ENCODE results near the gene STPG2.
A peak's percentile ranks its signal among the peaks of the same experiment; 100 is the strongest.

Gene STPG2

DNA sequence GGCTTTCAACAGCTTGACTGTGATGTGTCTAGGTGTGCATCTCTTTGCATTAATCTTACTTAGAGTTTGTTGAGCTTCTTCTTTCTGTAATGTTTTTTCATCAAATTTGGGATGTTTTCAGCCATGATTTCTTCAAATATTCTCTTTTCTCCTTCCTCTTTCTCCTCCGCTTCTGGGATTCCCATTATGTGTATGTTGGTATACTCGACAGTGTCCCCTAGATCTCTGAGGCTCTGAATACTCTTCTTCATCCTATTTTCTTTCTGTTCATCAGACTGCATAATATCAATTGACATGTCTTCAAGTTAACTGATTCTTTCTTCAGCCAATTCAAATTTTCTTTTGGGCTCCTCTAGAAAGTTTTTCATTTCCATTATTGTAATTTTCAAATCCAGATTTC lies 25.9 kb downstream of the STPG2 start:
- H3K36me3 Mint-ChIP-seq, result no peaks in the 10 kb centered on the region
- no peak overlapping the region for H3K27ac Mint-ChIP-seq
- no peak for DNase-seq
- H3K27me3 Mint-ChIP-seq, result no peaks in the 10 kb centered on the region
- no peak overlapping the region for H3K4me3 Mint-ChIP-seq
- no peaks in the 10 kb centered on the region for H3K4me1 Mint-ChIP-seq
- H3K9me3 Mint-ChIP-seq, result peaks cover 4% of the 10 kb centered on the region
- CTCF ChIA-PET, result no interaction called here

DNA sequence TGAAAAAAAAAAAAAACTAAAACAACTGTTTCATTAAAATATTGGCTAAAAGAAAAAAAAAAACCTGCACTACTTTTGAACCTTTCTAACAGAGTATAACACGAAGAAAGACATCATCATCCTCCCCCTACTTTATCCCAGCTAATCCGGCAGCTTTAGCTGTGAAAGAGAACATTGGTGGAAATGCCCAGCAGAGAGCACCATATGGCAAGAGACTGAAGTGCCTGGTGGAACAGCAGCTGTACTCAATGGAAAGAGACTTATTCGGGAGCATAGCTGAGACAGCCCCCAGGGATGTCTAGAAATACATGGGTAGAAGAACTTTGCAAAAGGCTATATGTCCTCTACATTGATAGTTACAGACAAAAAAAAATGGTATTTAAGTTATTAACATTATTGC lies 30.3 kb downstream of the STPG2 start:
- peaks cover 4% of the 10 kb centered on the region for H3K9me3 Mint-ChIP-seq
- no peak overlapping the region for H3K4me3 Mint-ChIP-seq
- no peaks in the 10 kb centered on the region for H3K4me1 Mint-ChIP-seq
- peak; percentile 25 for DNase-seq
- peaks cover 4% of the 10 kb centered on the region for H3K27me3 Mint-ChIP-seq
- H3K27ac Mint-ChIP-seq, result no peak overlapping the region
- no peaks in the 10 kb centered on the region for H3K36me3 Mint-ChIP-seq
- CTCF ChIA-PET, result interaction anchor here (1.3 kb wide), 1 partner anchor 8 kb away, joined by 6 read pairs; no protein-coding TSS in a partner anchor

DNA sequence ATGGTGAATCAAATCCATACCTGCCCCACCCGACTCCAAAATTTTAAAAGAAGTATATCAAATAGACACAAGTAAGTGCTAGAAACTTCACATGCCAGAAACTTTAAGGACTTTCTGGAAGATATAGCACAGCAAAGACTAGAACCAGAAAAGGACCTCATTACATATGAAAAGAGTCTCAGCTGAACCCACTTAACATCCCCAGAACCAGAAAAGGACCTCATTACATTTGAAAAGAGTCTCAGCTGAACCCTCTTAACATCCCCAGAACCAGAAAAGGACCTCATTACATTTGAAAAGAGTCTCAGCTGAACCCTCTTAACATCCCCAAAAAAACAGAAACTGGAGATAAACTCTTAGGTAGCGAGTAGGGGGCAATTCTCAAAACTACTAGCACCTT lies 32.3 kb downstream of the STPG2 start:
- no peak overlapping the region for H3K27ac Mint-ChIP-seq
- H3K27me3 Mint-ChIP-seq, result peaks cover 4% of the 10 kb centered on the region
- CTCF ChIA-PET, result no interaction called here
- no peak for DNase-seq
- no peaks in the 10 kb centered on the region for H3K36me3 Mint-ChIP-seq
- H3K9me3 Mint-ChIP-seq, result no peaks in the 10 kb centered on the region
- no peak overlapping the region for H3K4me3 Mint-ChIP-seq
- H3K4me1 Mint-ChIP-seq, result no peaks in the 10 kb centered on the region

DNA sequence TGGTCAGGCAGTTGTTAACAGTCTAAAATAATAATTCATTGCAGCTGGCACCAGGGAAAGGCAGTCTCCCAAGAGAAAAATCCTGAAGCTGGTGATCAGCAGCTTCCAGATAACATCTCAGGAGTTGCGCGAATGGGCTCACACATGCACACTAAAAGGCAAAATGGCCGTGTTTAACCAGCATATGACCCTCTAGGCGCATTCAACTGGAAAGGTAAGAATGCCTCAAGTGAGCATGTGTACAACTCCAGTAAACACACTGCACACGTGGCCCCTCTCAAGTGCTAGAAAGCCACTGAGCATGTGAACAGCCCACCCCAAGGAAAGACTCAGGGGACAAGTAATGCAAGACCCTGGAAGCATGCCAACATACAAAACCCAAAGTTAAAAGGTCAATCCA lies 33.1 kb downstream of the STPG2 start:
- H3K4me1 Mint-ChIP-seq, result no peaks in the 10 kb centered on the region
- H3K4me3 Mint-ChIP-seq, result no peak overlapping the region
- H3K27me3 Mint-ChIP-seq, result peaks cover 4% of the 10 kb centered on the region
- no peaks in the 10 kb centered on the region for H3K36me3 Mint-ChIP-seq
- H3K9me3 Mint-ChIP-seq, result no peaks in the 10 kb centered on the region
- CTCF ChIA-PET, result no interaction called here
- DNase-seq, result no peak
- H3K27ac Mint-ChIP-seq, result no peak overlapping the region

DNA sequence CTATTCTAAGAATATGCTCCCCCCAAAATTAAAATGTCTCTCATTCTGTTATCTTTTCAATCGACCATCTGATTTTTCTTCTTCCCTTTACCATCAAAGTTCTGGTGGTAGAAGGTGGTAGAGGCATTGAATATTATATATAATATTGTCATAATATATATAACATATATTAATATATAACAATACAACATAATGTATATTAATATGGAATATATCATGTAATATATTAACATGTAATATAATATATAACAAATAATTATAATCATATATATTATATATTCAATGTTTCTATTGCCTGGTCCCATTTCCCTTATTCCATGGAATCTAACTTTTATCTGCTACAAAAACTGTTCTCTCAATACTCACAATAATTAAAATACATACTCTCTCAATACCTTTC lies 40.6 kb downstream of the STPG2 start:
- H3K9me3 Mint-ChIP-seq, result no peaks in the 10 kb centered on the region
- H3K4me1 Mint-ChIP-seq, result no peaks in the 10 kb centered on the region
- H3K4me3 Mint-ChIP-seq, result no peak overlapping the region
- H3K27ac Mint-ChIP-seq, result no peak overlapping the region
- DNase-seq, result no peak
- CTCF ChIA-PET, result no interaction called here
- H3K27me3 Mint-ChIP-seq, result no peaks in the 10 kb centered on the region
- no peaks in the 10 kb centered on the region for H3K36me3 Mint-ChIP-seq

DNA sequence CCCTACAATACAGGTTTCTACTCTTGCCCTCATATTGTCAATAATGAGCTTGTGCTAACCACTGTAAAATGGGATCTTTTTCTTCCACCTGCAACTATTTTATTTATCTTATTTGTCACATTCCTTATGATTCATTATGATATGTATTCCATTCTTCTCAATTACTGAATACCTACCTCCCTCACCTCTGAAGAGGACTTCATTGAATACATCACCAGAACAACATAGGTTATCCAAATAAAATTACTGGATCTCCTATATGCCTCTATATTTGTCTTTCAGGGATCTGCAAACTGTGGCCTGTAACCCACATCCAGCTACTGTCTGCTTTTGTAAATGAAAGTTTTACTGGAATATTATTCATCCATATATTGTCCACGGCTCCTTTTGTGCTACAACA lies 41.3 kb downstream of the STPG2 start:
- DNase-seq, result no peak
- Mint-ChIP-seq H3K36me3 (no peaks in the 10 kb centered on the region), H3K27ac (no peak overlapping the region), H3K4me1 (no peaks in the 10 kb centered on the region), H3K27me3 (no peaks in the 10 kb centered on the region), H3K4me3 (no peak overlapping the region), H3K9me3 (no peaks in the 10 kb centered on the region)
- CTCF ChIA-PET, result no interaction called here

DNA sequence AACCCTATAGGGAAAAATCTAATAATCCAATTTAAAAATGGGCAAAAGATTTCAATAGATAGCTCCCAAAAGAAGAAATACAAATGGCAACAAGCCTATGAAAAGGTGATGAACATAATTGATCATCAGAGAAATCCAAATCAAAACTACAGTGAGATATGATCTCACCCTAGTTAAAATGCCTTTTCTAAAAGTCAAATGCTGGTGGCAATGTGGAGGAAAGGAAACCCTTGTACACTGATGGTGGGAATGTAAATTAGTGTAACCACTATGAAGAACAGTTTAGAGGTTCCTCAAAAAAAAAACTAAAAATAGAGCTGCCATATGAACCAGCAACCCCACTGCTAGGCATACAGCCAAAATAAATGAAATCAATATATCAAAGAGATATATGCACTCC lies 44.5 kb downstream of the STPG2 start:
- CTCF ChIA-PET, result no interaction called here
- H3K27me3 Mint-ChIP-seq, result no peaks in the 10 kb centered on the region
- DNase-seq, result no peak
- H3K36me3 Mint-ChIP-seq, result no peaks in the 10 kb centered on the region
- no peak overlapping the region for H3K27ac Mint-ChIP-seq
- peaks cover 4% of the 10 kb centered on the region for H3K9me3 Mint-ChIP-seq
- H3K4me3 Mint-ChIP-seq, result no peak overlapping the region
- H3K4me1 Mint-ChIP-seq, result no peaks in the 10 kb centered on the region

DNA sequence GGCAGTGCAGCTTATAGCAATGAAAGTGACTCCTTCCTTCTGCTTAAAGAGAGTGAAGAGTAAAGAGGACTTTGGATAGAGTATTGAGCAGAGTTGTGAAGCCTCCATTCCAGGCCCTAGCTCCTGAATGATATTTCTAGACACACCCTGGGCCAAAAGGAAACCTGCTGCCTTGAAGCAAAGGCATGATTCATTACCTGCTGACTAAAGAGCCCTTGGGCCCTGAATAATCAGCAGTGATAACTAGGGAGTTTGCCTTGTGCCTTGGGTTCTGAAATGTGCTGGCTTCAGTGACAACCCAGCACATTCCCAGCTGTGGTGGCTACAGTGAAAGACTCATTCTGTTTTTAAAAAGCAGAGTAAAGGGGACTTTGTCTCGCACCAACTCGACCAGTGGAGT lies 49.2 kb downstream of the STPG2 start:
- no peak for DNase-seq
- no peaks in the 10 kb centered on the region for H3K27me3 Mint-ChIP-seq
- CTCF ChIA-PET, result no interaction called here
- no peaks in the 10 kb centered on the region for H3K36me3 Mint-ChIP-seq
- H3K4me1 Mint-ChIP-seq, result no peaks in the 10 kb centered on the region
- no peak overlapping the region for H3K4me3 Mint-ChIP-seq
- peaks cover 4% of the 10 kb centered on the region for H3K9me3 Mint-ChIP-seq
- no peak overlapping the region for H3K27ac Mint-ChIP-seq

DNA sequence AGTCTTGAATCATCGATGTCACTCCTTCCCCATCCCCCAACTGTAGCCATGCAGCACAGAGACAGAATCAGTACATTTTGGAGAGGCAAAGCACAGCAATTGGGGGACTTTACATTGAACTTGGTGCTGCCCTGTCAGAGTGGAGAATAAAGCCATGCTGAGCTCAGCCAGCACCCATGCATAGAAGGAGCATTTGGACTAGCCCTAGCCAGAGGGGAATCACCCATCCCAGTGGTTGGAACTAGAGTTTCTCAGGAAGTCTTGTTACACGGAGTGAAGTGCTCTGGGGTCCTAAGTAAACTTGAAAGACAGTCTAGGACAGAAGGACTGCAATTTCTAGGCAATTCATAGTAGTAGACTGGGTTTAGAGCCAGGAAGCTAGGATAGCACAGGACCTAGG lies 49.6 kb downstream of the STPG2 start:
- CTCF ChIA-PET, result no interaction called here
- Mint-ChIP-seq H3K4me3 (no peak overlapping the region), H3K4me1 (no peaks in the 10 kb centered on the region), H3K36me3 (no peaks in the 10 kb centered on the region), H3K27ac (no peak overlapping the region), H3K27me3 (no peaks in the 10 kb centered on the region), H3K9me3 (peaks cover 4% of the 10 kb centered on the region)
- DNase-seq, result no peak

DNA sequence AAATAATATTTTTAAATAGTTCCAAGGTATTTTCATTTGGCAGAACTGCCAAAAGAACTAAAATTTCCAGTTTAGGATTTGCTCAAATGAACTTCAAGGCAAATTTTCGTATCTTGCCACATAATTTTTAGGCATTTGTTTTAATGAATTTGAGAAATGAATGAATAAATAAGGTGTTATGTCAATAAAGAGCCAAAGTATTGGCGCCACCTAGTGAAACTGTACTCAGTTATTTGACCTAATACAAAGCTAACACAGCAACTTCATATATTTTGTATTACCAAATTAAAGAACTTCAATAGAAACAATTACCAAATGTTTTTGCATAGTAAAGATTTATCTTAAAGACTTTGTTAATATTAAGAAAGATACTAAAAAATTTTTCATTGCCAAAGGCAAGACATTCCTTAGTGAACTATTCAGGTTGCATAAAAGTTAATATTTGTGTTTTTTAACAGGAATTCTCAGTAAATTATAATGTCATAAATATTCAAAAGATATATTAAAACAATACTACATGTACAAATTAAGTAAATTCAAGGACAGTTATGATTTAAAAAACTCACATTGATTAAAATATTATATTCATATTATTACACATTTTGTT lies 50.3 kb downstream of the STPG2 start:
- H3K4me1 Mint-ChIP-seq, result no peaks in the 10 kb centered on the region
- CTCF ChIA-PET, result no interaction called here
- peaks cover 4% of the 10 kb centered on the region for H3K9me3 Mint-ChIP-seq
- DNase-seq, result peak; percentile 19
- no peak overlapping the region for H3K27ac Mint-ChIP-seq
- no peaks in the 10 kb centered on the region for H3K36me3 Mint-ChIP-seq
- H3K4me3 Mint-ChIP-seq, result no peak overlapping the region
- no peaks in the 10 kb centered on the region for H3K27me3 Mint-ChIP-seq

DNA sequence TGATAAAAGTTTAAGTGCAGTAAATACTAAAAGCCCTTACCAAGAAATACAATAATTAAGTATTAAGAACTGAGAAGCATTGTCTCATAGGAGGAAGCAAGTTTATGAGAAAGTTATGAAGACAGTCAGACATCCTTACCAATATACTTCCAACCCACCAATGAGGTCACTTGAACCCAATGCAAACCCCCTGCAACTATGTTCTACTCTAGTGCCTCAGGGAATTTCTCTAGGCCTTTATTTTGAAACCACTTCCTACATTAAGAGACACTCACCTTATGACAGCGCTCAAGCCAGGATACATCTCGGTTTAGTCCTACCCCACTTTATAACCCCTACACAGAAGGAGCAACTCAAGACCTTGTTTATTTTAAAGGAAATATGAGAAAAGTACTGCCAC lies 61.3 kb downstream of the STPG2 start:
- no peak for DNase-seq
- H3K4me1 Mint-ChIP-seq, result no peaks in the 10 kb centered on the region
- no peak overlapping the region for H3K4me3 Mint-ChIP-seq
- H3K36me3 Mint-ChIP-seq, result no peaks in the 10 kb centered on the region
- no peak overlapping the region for H3K27ac Mint-ChIP-seq
- CTCF ChIA-PET, result no interaction called here
- no peaks in the 10 kb centered on the region for H3K27me3 Mint-ChIP-seq
- H3K9me3 Mint-ChIP-seq, result no peaks in the 10 kb centered on the region

DNA sequence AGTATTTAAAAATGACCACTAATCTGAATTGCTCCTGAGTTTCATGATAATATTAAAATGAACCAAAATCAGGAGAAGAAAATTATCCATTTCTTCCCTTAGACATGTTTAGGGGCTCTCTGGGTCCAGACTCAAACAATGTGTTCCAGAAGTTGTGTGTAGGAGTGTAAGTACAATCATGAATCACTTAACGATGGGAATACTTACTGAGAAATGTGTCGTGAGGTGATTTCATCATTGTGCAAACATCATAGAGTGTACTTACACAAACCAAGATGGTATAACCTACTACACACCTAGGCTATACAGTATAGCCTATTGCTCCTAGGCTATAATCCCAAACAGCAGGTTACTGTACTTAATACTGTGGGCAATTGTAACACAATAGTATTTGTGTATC lies 74.8 kb downstream of the STPG2 start:
- Mint-ChIP-seq H3K27me3 (no peaks in the 10 kb centered on the region), H3K4me3 (no peak overlapping the region), H3K4me1 (no peaks in the 10 kb centered on the region), H3K27ac (no peak overlapping the region), H3K36me3 (no peaks in the 10 kb centered on the region), H3K9me3 (no peaks in the 10 kb centered on the region)
- CTCF ChIA-PET, result no interaction called here
- no peak for DNase-seq

DNA sequence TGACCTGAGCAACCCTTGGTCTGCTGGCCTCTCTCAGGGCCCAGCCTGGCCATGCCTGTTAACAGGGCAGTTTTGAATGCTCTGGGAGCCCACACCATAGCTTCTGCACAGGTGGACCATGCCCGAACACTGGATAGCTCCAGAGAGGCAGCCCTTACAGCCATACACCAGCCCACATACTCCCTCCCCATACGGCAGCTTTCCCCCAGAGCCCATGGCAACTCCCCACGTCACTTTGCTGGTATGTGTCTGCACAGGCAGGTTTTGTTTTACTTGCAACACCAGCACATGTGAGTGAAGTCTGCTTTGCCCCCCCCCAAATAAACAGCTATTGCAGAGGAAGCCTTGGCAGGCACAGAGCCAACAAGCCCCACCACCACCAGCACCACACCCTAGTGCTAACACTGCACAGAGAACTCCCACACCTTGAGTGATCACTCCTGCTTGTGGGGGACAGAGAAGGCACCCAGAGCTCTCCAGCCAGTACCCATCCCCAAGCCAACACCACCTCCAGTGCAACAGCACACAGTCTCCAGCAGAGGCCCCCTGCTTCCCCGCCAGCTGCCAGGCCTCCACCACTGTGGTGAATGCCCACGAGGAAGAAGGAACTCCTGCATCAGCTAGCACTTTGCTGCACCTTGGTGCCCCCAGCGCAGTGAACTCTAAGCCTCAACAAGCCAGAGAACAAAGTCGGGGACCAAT lies 87.3 kb downstream of the STPG2 start:
- H3K36me3 Mint-ChIP-seq, result no peaks in the 10 kb centered on the region
- no peaks in the 10 kb centered on the region for H3K4me1 Mint-ChIP-seq
- no peak for DNase-seq
- H3K27me3 Mint-ChIP-seq, result no peaks in the 10 kb centered on the region
- CTCF ChIA-PET, result no interaction called here
- H3K27ac Mint-ChIP-seq, result no peak overlapping the region
- H3K9me3 Mint-ChIP-seq, result no peaks in the 10 kb centered on the region
- H3K4me3 Mint-ChIP-seq, result no peak overlapping the region

DNA sequence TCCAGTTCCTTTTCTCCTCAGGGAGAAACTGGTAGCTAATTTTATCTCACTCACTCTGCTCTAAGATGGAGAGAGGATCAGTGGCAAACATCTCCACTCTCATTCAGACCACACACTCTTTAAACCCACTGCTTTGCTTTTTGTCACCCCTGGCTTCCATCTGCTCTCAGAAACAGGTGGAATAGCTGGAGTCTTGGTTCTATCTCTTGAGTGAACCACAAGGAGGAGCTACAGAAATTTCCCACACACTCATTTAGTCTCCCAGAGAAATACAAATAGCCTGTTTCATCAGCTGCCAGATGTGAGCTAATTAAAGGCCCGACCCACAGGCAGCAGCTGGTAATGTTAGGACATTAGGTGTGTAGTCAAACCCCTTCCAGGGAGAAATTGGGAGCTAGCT lies 96.6 kb downstream of the STPG2 start:
- CTCF ChIA-PET, result interaction anchor here (0.6 kb wide), 1 partner anchor 11 kb away, joined by 3 read pairs; no protein-coding TSS in a partner anchor
- no peak for DNase-seq
- Mint-ChIP-seq H3K9me3 (no peaks in the 10 kb centered on the region), H3K27ac (no peak overlapping the region), H3K4me3 (no peak overlapping the region), H3K36me3 (no peaks in the 10 kb centered on the region), H3K27me3 (no peaks in the 10 kb centered on the region), H3K4me1 (no peaks in the 10 kb centered on the region)

DNA sequence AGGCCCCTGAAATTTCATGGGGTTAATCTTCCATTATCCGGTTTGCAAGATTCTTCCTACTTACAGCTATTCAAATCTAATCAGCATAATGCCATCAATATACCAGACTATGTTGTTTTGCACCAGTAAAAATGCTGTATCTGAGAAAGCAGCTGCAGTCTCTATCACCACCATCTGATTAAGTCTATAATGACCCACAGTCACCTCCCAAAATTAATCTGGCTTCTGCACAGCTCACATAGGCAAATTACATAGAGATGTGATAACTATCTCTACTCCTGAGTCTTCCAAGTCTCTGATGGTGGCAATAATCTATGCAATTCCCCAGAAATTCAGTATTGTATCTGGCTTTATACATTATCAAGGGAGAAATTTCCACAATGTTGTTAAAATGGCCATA lies 113.2 kb downstream of the STPG2 start:
- peaks cover 7% of the 10 kb centered on the region for H3K9me3 Mint-ChIP-seq
- no peak overlapping the region for H3K4me3 Mint-ChIP-seq
- no peaks in the 10 kb centered on the region for H3K27me3 Mint-ChIP-seq
- no peak for DNase-seq
- CTCF ChIA-PET, result no interaction called here
- no peaks in the 10 kb centered on the region for H3K36me3 Mint-ChIP-seq
- no peak overlapping the region for H3K27ac Mint-ChIP-seq
- no peaks in the 10 kb centered on the region for H3K4me1 Mint-ChIP-seq
